Smooth muscle cell (in vitro differentiated cells): ENCODE results near the gene STX18. TPM values are rescaled to one million over a fixed set of nuclear protein-coding genes. Genes with fewer than 3 reads are reported as not detected.
A peak's percentile ranks its signal among the peaks of the same experiment; 100 is the strongest.

Experiments used
- DNase-seq: peaks from one replicate; lab custom pipeline; 2025; ENCODE audit not compliant: unreplicated experiment; lab: John Stamatoyannopoulos, UW
- H2AFZ ChIP-seq: fragments of 200-600 bp; sonication (generic); 2 replicates; pipeline ENCODE4 v1.6.0; 2016; ENCODE audit warnings: antibody characterized with exemption, low read depth, mild to moderate bottlenecking
- H3F3A ChIP-seq: fragments of 200-600 bp; sonication (generic); 2 replicates; pipeline ENCODE4 v1.6.0; 2017; ENCODE audit warnings: antibody characterized with exemption, low read depth
- H3K27ac ChIP-seq: fragments of 200-600 bp; sonication (generic); 2 replicates; pipeline ENCODE4 v1.5.1; 2016; ENCODE audit warnings: low read depth, mild to moderate bottlenecking
- H3K27me3 ChIP-seq: fragments of 200-600 bp; sonication (generic); 2 replicates; pipeline ENCODE4 v1.6.1; 2016; ENCODE audit warnings: low read depth, mild to moderate bottlenecking
- H3K36me3 ChIP-seq: fragments of 200-600 bp; sonication (generic); 2 replicates; pipeline ENCODE4 v1.5.1; 2016; ENCODE audit warnings: low read depth
- H3K4me1 ChIP-seq: fragments of 200-600 bp; sonication (generic); 2 replicates; pipeline ENCODE4 v1.5.1; 2016; ENCODE audit warnings: low read depth
- H3K4me2 ChIP-seq: fragments of 200-600 bp; sonication (generic); 2 replicates; pipeline ENCODE4 v1.6.0; 2016; ENCODE audit warnings: mild to moderate bottlenecking
- H3K4me3 ChIP-seq: fragments of 200-600 bp; sonication (generic); 2 replicates; pipeline ENCODE4 v1.5.1; 2016; ENCODE audit warnings: mild to moderate bottlenecking
- H3K79me2 ChIP-seq: fragments of 200-600 bp; sonication (generic); 2 replicates; pipeline ENCODE4 v1.6.0; 2016; ENCODE audit warnings: low read depth, mild to moderate bottlenecking
- H3K9ac ChIP-seq: fragments of 200-600 bp; sonication (generic); 2 replicates; pipeline ENCODE4 v1.6.0; 2016; ENCODE audit warnings: low read depth
- H3K9me3 ChIP-seq: fragments of 200-600 bp; sonication (generic); replicated peaks from 2 replicates; pipeline ENCODE4 v1.5.1; 2016; ENCODE audit warnings: low read depth
- H4K20me1 ChIP-seq: fragments of 200-600 bp; sonication (generic); 2 replicates; pipeline ENCODE4 v1.6.0; 2016; ENCODE audit warnings: low read depth
- WGBS: methylation state at CpG from one replicate; pipeline ENCODE4 v1.1.7; 2016; ENCODE audit warnings: low lambda C conversion rate; 5-methylcytosine and 5-hydroxymethylcytosine counted together
- polyA plus RNA-seq: library from polyadenylated mRNA; unstranded; fragments of >200 nt; fragmentation: Nextera tagmentation; extraction: Ambion mirVana; gene quantifications from 2 replicates; pipeline ENCODE4 v1.2.1, GENCODE V29; 2016
- total RNA-seq: library from RNA; depleted of rRNA; stranded (reverse); fragments of >200 nt; gene quantifications from 2 replicates; pipeline ENCODE4 v1.2.3, GENCODE V29; 2014
- TF ChIP-seq, protein P1 (sequence below): fragments of 200-600 bp; sonication (generic); IDR thresholded peaks from 2 replicates; pipeline ENCODE4 v1.5.1; 2017; ENCODE audit warnings: borderline replicate concordance, mild to moderate bottlenecking, antibody characterized with exemption; ENCODE audit not compliant: insufficient read depth, poor library complexity, severe bottlenecking

STX18 gene
- total and polyA plus RNA-seq, 2 experiments from 2014 or later, result 17.7 to 23.3 TPM

DNA sequence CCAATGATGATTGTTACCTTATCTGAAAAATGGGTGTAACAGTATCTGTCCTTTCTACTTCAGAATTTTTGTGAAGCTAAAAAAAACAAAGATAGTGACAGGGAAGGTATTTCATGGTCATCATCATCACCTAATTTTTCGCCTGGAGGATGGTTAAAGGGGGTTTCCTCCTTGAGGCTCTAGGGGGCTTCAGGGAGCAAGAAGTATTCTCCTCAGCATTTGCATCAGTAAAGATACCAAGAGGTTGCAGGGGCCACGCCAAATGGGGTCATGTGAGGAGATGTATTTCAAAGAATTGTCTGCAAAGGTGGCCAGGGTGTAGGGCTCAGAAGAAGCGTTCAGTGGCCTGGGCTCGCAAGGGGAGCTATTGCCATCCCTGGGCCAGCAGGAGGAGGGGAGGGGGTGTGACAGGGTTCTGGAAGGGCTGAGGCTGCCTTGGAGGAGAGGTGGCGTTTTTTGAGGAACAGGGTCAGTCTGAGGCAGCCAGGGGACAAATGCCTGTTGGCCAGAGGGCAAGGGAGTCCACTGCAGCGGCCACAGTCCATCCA lies 162.2 kb downstream of the STX18 start:
- Histone ChIP-seq H3K9me3 (no peaks in the 10 kb centered on the region), H3F3A (no peaks in the 10 kb centered on the region), H3K79me2 (no peaks in the 10 kb centered on the region), H3K4me3 (no peak overlapping the region), H3K9ac (no peak overlapping the region), H3K27ac (no peak overlapping the region), H4K20me1 (no peaks in the 10 kb centered on the region), H3K27me3 (peaks cover 32% of the 10 kb centered on the region), H2AFZ (no peak overlapping the region), H3K36me3 (no peaks in the 10 kb centered on the region), H3K4me1 (no peaks in the 10 kb centered on the region), H3K4me2 (no peak overlapping the region)
- TF ChIP-seq, protein P1, sequence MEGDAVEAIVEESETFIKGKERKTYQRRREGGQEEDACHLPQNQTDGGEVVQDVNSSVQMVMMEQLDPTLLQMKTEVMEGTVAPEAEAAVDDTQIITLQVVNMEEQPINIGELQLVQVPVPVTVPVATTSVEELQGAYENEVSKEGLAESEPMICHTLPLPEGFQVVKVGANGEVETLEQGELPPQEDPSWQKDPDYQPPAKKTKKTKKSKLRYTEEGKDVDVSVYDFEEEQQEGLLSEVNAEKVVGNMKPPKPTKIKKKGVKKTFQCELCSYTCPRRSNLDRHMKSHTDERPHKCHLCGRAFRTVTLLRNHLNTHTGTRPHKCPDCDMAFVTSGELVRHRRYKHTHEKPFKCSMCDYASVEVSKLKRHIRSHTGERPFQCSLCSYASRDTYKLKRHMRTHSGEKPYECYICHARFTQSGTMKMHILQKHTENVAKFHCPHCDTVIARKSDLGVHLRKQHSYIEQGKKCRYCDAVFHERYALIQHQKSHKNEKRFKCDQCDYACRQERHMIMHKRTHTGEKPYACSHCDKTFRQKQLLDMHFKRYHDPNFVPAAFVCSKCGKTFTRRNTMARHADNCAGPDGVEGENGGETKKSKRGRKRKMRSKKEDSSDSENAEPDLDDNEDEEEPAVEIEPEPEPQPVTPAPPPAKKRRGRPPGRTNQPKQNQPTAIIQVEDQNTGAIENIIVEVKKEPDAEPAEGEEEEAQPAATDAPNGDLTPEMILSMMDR, result no peak
- no peak for DNase-seq
- WGBS, result 77% methylated on average over 6 of the region's 6 CpGs

GRCh38 chr4:4377732-4378460 lies 164.0 kb downstream of the STX18 start:
- TF ChIP-seq, protein P1, result no peak
- H3K4me3 ChIP-seq, result no peak overlapping the region
- H2AFZ ChIP-seq, result no peak overlapping the region
- no peak overlapping the region for H3K4me2 ChIP-seq
- no peaks in the 10 kb centered on the region for H3K9me3 ChIP-seq
- H3K79me2 ChIP-seq, result no peaks in the 10 kb centered on the region
- H3F3A ChIP-seq, result no peaks in the 10 kb centered on the region
- H3K36me3 ChIP-seq, result no peaks in the 10 kb centered on the region
- WGBS, result 63% methylated on average over 23 of the region's 23 CpGs
- DNase-seq, result no peak
- peak overlapping the region; percentile 39 for H3K9ac ChIP-seq
- peak overlapping the region; percentile 58 for H3K27ac ChIP-seq
- H4K20me1 ChIP-seq, result no peaks in the 10 kb centered on the region
- H3K27me3 ChIP-seq, result peaks cover 16% of the 10 kb centered on the region
- H3K4me1 ChIP-seq, result no peaks in the 10 kb centered on the region

- H4K20me1 ChIP-seq, result no peaks in the 10 kb centered on the region
- H3F3A ChIP-seq, result no peaks in the 10 kb centered on the region
- H3K79me2 ChIP-seq, result no peaks in the 10 kb centered on the region
- no peak overlapping the region for H2AFZ ChIP-seq
- H3K27ac ChIP-seq, result peak overlapping the region; percentile 26
- DNase-seq, result no peak
- H3K9ac ChIP-seq, result peak overlapping the region; percentile 39
- H3K9me3 ChIP-seq, result no peaks in the 10 kb centered on the region
- peaks cover 9% of the 10 kb centered on the region for H3K27me3 ChIP-seq
- H3K4me3 ChIP-seq, result no peak overlapping the region
- no peaks in the 10 kb centered on the region for H3K4me1 ChIP-seq
- TF ChIP-seq, protein P1, result no peak
- H3K36me3 ChIP-seq, result no peaks in the 10 kb centered on the region
- 93% methylated on average over 12 of the region's 12 CpGs for WGBS
- H3K4me2 ChIP-seq, result no peak overlapping the region
Observed at GRCh38 chr4:4377191-4377590, 164.7 kb downstream of the STX18 start.

- H2AFZ ChIP-seq, result no peak overlapping the region
- no peak for DNase-seq
- no peak overlapping the region for H3K27ac ChIP-seq
- H3K9me3 ChIP-seq, result no peaks in the 10 kb centered on the region
- 97% methylated on average over 4 of the region's 4 CpGs for WGBS
- H3F3A ChIP-seq, result no peaks in the 10 kb centered on the region
- TF ChIP-seq, protein P1, result no peak
- no peaks in the 10 kb centered on the region for H3K36me3 ChIP-seq
- no peaks in the 10 kb centered on the region for H3K79me2 ChIP-seq
- H3K4me3 ChIP-seq, result no peak overlapping the region
- no peaks in the 10 kb centered on the region for H3K4me1 ChIP-seq
- no peak overlapping the region for H3K9ac ChIP-seq
- no peak overlapping the region for H3K4me2 ChIP-seq
- H4K20me1 ChIP-seq, result no peaks in the 10 kb centered on the region
- peaks cover 3% of the 10 kb centered on the region for H3K27me3 ChIP-seq
Observed at GRCh38 chr4:4376074-4376473, 165.8 kb downstream of the STX18 start.
